Activated naive CD8-positive, alpha-beta T cell (primary cell): ENCODE measurements around the gene B4GALNT1.
A peak's percentile ranks its signal among the peaks of the same experiment; 100 is the strongest.
"Not testable (repeated sequence)": the region's sequence is repeated elsewhere in the genome, so short reads cannot be mapped to it uniquely, and the experiment has no call there.

ENCODE experiments used
- H3K27ac Mint-ChIP-seq: one replicate; pipeline ENCODE4 v1.8.0; 2021; ENCODE audit warnings: mixed read lengths
- H3K27me3 Mint-ChIP-seq: one replicate; pipeline ENCODE4 v1.8.0; 2021; ENCODE audit warnings: mixed read lengths
- H3K36me3 Mint-ChIP-seq: one replicate; pipeline ENCODE4 v1.8.0; 2021; ENCODE audit warnings: mixed read lengths
- H3K4me1 Mint-ChIP-seq: one replicate; pipeline ENCODE4 v1.8.0; 2021; ENCODE audit warnings: low read depth, mixed read lengths
- H3K4me3 Mint-ChIP-seq: one replicate; pipeline ENCODE4 v1.8.0; 2021; ENCODE audit warnings: mild to moderate bottlenecking, mixed read lengths
- H3K9me3 Mint-ChIP-seq: one replicate; pipeline ENCODE4 v1.8.0; 2021; ENCODE audit warnings: low read depth, mixed read lengths

Gene B4GALNT1

DNA sequence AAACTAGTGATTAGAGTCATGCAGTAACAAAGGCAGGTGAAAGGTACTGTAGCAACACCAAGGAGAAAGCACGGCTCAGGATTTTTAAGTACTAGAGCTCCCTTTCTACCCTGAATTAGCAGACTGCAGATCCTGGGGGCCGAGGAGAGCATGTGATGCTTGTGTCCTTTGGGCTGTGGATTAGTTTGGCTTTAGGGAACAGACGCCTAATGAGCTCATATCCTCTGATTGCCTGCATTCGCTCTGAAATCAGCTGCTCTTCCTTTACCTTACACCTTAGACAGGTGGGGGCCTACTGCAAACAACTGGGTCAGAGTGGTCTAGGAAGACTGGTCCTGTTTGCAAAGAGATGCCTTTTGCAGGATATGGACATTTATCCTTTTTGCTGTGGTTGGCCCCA, 39.8 kb downstream of the B4GALNT1 start:
- H3K27ac Mint-ChIP-seq: no peak overlapping the region
- peaks cover 27% of the 10 kb centered on the region for H3K4me1 Mint-ChIP-seq
- no peaks in the 10 kb centered on the region for H3K27me3 Mint-ChIP-seq
- no peaks in the 10 kb centered on the region for H3K36me3 Mint-ChIP-seq
- peak overlapping the region; percentile 86 for H3K4me3 Mint-ChIP-seq
- no peaks in the 10 kb centered on the region for H3K9me3 Mint-ChIP-seq

DNA sequence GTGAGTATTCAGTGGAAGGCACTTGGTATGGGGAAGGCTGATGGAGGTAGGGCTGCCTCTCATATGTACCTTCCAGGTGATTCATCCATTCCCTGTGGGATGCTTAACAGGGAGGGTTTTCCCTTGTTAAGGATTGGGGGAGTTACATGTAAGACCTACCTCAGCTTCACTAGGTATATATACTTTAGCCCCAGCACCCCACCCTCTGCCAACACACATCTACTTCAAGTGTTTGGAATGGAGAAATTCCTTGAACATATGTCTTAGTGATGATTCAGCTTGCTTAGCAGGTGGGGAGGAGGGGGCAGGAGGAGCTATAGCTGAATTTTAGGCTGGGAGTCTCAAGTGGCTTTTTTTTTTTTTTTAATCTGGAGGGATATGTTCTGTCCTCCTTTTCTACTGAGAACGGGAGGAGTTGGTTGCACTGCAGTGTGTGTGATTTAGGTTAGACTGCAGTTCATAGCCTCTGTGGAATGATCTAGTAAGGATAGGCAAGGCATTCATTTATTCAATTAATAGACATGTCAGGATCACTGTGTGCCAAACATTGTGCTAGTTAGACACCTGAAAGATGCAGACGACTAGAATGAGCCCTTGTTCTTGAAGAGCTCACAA, 40.3 kb downstream of the B4GALNT1 start:
- H3K4me3 Mint-ChIP-seq: peak overlapping the region; percentile 86
- H3K27me3 Mint-ChIP-seq: no peaks in the 10 kb centered on the region
- peak overlapping the region; percentile 77 for H3K27ac Mint-ChIP-seq
- H3K36me3 Mint-ChIP-seq: no peaks in the 10 kb centered on the region
- no peaks in the 10 kb centered on the region for H3K9me3 Mint-ChIP-seq
- H3K4me1 Mint-ChIP-seq: peaks cover 27% of the 10 kb centered on the region

DNA sequence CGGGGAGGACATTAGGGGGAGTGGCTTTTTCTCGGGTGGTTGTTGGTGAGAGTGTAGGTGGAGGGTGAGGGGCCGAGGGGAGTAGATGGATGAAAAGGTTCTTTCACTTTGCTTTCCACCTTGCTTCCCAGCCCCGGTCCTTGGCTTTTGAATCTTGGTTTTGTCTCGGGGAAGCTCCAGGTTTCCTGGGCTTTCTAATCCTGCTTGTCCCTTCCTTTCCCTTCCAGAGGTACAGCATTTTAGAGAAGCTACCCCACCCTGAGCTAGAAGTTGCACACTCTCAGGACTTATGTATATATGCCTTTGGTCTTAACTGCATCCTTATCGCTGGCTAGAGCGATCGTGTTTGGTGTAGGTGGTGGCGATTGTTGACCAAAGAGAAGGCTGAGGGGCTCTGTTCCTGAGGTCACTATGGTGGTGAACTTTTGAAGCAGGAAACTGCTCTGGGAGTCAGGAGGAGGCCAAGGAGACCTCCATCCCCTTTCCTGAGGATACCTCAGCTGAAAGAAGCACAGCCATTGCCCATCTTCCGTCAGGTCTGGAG, 41.1 kb downstream of the B4GALNT1 start:
- H3K9me3 Mint-ChIP-seq: no peaks in the 10 kb centered on the region
- peak overlapping the region; percentile 77 for H3K27ac Mint-ChIP-seq
- peaks cover 27% of the 10 kb centered on the region for H3K4me1 Mint-ChIP-seq
- H3K36me3 Mint-ChIP-seq: no peaks in the 10 kb centered on the region
- peak overlapping the region; percentile 86 for H3K4me3 Mint-ChIP-seq
- no peaks in the 10 kb centered on the region for H3K27me3 Mint-ChIP-seq

DNA sequence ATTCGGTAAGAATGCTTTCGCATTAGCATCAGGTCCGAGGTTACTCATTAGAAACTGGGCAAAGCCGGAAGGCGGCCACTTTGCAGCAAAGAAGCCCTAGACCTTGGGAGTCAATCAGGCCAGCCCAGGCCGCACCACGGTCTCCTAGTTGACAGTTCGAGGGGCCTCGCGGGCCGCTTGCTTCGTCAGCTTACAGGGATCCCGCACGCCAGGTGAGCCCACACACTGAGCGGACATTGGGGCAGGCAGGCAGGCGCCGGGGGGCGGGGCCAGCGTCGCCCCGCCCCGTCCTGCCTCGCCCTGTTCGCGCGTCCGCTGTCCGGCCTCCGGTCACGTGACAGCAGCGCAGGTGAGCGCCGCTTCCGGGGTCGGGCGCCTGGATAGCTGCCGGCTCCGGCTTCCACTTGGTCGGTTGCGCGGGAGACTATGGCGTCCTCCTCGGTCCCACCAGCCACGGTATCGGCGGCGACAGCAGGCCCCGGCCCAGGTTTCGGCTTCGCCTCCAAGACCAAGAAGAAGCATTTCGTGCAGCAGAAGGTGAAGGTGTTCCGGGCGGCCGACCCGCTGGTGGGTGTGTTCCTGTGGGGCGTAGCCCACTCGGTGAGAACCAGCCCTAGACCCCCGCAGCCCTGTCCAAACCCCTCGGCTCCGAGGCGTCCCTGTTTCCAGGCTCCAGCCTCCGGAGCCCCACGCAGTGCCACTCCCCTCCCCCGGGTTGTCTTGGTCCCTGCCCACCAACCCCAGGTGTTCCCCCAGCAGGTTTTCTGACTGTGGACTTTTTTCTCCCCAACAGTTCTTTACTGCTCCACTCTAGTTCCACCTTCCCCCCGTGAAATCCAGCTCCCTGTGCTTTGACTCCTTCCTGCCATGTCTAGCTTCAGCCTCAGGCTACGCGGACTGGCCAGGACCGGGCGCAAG, 41.9 kb downstream of the B4GALNT1 start, which contains the start of gene PIP4K2C:
TSS of gene PIP4K2C (plus strand) at position 329 of the 918 bp plus-strand sequence. CDS start at position 427, 98 bp downstream.
- H3K4me3 Mint-ChIP-seq: peak within 1 kb of the TSS; percentile 86
- H3K9me3 Mint-ChIP-seq: no peaks in the 10 kb centered on the region
- H3K27ac Mint-ChIP-seq: peak within 1 kb of the TSS; percentile 82
- peaks cover 27% of the 10 kb centered on the region for H3K4me1 Mint-ChIP-seq
- H3K36me3 Mint-ChIP-seq: no peaks in the 10 kb centered on the region
- H3K27me3 Mint-ChIP-seq: no peaks in the 10 kb centered on the region

DNA sequence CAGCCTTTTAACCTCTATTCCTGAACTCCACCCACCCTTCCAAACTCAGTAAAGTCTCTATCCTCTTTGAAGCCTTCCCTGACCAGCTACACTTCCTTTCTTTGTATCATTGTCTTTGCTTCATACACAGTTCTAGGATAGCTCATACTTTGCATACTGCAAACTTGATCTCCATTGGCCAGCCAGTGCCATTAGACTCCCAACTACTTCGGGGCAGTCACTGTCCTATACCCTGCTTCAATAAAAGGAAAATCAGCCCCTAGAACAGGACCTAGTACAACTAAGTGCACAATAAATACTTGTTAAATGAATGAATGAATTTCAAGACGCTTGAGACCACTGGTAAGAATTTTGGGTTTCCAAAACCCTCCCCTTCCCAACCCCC, 42.5 kb downstream of the B4GALNT1 start:
- H3K4me3 Mint-ChIP-seq: peak overlapping the region; percentile 86
- H3K27ac Mint-ChIP-seq: peak overlapping the region; percentile 82
- H3K36me3 Mint-ChIP-seq: no peaks in the 10 kb centered on the region
- H3K9me3 Mint-ChIP-seq: no peaks in the 10 kb centered on the region
- peaks cover 27% of the 10 kb centered on the region for H3K4me1 Mint-ChIP-seq
- H3K27me3 Mint-ChIP-seq: no peaks in the 10 kb centered on the region

DNA sequence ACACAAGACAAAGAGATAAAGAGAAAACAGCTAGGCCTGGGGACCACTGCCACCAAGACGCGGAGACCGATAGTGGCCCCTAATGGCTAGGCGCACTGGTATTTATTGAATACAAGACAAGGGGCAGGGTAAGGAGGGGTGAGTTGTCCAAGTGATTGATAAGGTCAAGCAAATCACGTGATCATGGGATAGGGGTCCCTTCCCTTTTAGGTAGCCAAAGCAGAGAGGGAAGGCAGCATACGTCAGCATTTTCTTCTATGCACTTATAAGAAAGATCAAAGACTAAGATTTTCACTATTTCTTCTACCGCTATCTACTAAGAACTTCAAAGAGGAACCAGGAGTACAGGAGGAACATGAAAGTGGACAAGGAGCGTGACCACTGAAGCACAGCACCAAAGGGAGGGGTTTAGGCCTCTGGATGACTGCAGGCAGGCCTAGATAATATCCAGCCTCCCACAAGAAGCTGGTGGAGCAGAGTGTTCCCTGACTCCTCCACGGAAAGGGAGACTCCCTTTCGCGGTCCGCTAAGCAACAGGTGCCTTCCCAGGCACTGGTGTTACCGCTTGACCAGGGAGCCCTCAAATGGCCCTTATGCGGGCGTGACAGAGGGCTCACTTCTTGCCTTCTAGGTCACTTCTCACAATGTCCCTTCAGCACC, 43.9 kb downstream of the B4GALNT1 start:
- H3K9me3 Mint-ChIP-seq, H3K27ac Mint-ChIP-seq, H3K36me3 Mint-ChIP-seq, H3K4me3 Mint-ChIP-seq, H3K27me3 Mint-ChIP-seq: not testable (repeated sequence)
- H3K4me1 Mint-ChIP-seq: peaks cover 27% of the 10 kb centered on the region

DNA sequence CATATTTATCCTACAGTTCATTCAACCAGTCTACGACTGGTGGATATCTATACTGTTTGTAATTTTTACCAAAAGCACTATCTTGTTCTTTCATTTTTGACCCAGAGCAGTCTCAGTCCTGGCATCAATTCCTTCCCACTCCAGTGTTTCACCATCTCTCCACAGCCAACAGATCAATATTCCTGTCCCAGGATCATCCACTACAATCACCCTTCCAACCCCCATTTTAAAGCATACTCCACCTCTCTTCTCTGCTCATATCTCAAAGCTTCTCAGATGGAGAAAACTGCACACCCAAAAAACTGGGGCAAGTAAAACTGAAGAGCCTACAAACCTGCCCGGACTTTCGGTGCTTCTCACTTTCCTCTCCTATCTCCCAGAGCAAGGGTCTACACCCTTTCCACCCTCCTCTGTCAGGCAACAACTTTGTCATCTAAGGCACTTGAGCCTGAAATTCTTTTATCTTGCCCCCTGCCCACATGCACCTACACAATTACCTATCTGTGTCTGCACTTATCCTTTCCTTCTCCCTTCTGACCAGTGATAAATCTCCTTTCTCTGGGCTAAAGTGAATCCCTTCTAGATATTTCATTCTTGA, 46.1 kb downstream of the B4GALNT1 start:
- peaks cover 2% of the 10 kb centered on the region for H3K27me3 Mint-ChIP-seq
- no peak overlapping the region for H3K27ac Mint-ChIP-seq
- peaks cover 11% of the 10 kb centered on the region for H3K4me1 Mint-ChIP-seq
- no peak overlapping the region for H3K4me3 Mint-ChIP-seq
- no peaks in the 10 kb centered on the region for H3K9me3 Mint-ChIP-seq
- H3K36me3 Mint-ChIP-seq: no peaks in the 10 kb centered on the region

DNA sequence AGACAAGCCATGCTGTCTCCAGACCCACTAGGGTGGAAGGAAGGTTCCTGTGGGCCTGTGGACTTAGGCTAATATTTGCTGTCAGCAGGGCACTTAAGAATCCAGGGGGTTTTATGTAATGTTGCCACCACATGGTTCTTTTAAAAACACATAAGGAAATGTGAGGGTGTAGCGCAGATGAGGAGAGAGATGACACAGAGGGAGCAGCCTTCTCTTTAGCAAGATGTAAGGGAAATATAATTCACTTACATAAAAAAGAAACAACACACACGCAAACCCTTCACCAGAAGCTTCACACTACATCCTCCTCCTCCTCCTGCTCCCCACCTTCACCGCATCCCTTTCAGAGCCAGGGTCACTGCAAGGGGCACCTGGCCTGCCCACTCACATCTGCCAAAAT, 46.9 kb downstream of the B4GALNT1 start:
- H3K4me1 Mint-ChIP-seq: peaks cover 6% of the 10 kb centered on the region
- H3K27ac Mint-ChIP-seq: no peak overlapping the region
- H3K4me3 Mint-ChIP-seq: no peak overlapping the region
- H3K36me3 Mint-ChIP-seq: no peaks in the 10 kb centered on the region
- H3K9me3 Mint-ChIP-seq: no peaks in the 10 kb centered on the region
- H3K27me3 Mint-ChIP-seq: peaks cover 2% of the 10 kb centered on the region

DNA sequence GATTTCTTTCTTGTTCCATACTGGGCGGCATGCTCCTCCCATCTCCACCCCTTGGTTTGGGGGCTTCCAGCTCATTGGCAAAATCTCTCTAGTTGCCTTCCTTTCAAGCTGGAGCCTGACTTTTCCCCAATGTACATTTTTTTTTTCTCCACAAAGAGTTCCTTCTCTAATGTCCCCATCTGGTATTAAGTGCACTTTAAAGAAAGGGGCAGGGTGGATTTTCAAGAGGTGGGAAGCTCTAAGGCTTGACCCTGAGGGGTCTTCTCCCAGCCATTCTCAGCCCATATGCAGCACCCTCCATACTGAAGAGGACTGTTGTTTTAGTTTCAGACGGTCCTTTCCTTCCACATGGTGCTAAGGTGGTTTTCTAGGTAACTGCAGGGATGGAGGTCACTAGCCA, 47.8 kb downstream of the B4GALNT1 start:
- no peaks in the 10 kb centered on the region for H3K9me3 Mint-ChIP-seq
- no peak overlapping the region for H3K4me3 Mint-ChIP-seq
- H3K4me1 Mint-ChIP-seq: no peaks in the 10 kb centered on the region
- no peak overlapping the region for H3K27ac Mint-ChIP-seq
- H3K27me3 Mint-ChIP-seq: peaks cover 2% of the 10 kb centered on the region
- H3K36me3 Mint-ChIP-seq: no peaks in the 10 kb centered on the region

DNA sequence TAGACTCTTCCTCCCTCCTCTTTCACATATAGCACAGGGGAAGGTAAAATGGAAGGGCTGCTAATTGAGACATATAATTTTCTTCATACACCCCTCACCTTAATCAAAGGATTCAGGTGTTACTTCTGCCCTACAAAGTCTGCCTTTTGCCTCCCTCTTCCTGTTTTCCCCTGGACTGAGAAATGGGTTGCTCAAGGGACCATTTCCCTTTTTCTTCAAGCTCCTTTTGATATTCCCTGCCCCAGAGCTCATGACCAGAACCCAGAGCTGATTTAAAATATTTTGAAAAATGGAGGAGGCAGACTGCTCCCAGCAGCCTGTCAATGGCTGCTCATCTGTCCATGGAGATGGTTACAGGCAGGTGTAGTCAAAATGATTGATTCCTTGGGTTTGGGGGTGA, 48.3 kb downstream of the B4GALNT1 start:
- Mint-ChIP-seq H3K27me3 (peaks cover 2% of the 10 kb centered on the region), H3K36me3 (no peaks in the 10 kb centered on the region), H3K9me3 (no peaks in the 10 kb centered on the region), H3K27ac (no peak overlapping the region), H3K4me3 (no peak overlapping the region), H3K4me1 (no peaks in the 10 kb centered on the region)

DNA sequence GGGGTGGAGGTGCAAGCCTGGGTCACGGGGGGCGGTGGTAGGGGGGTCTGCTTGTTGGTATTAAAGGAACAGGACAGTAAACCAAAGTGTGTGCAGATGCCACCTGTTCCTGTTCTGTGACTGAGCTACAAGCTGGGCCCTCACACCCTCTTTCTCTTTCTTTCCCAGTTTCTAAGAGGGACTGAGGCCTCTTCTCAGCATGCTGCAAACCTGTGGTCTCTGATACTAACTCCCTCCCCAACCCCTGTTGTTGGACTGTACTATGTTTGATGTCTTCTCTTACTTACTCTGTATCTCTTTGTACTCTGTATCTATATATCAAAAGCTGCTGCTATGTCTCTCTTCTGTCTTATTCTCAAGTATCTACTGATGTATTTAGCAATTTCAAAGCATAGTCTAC, 49.0 kb downstream of the B4GALNT1 start:
- Mint-ChIP-seq H3K4me3 (no peak overlapping the region), H3K4me1 (no peaks in the 10 kb centered on the region), H3K27me3 (peaks cover 2% of the 10 kb centered on the region), H3K9me3 (no peaks in the 10 kb centered on the region), H3K36me3 (no peaks in the 10 kb centered on the region), H3K27ac (no peak overlapping the region)

DNA sequence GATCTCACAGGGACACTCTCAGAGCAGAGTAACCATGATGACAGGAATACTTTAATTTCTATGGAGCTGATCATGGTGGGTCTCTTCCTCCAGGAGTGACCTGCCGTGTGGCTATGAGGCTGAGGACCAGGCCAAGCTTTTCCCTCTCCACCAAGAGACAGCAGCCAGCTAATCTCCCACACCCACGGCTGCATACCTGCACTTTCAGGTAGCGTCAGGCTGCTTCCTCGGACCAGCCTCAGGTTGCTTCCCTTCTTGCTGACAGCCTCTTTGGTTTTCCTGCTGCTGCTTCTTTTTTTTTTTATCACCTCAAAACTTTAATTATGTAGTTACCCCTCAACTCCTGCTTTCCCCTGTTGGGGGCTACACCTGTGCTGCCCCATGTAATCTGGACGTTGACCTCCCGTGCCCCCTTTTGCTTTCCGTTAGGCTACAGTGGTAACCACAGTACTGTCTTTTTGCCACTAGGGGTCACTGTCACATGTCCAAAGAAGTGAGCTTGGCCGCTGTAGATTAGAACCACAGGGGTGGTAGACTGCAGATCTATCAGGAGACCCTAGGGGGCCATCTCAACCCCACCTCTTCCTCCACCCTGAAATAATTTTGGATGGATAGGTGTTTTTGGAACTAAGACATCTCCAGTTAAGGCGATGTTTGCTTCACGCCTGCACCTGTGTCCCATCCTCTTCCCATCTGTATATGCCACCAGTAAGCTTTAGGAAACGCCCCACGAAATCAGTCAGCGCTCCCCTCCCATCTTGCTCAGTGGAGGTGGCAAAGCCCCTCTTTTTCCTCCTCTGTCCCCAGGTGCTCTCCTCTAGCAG, 49.8 kb downstream of the B4GALNT1 start:
- Mint-ChIP-seq H3K9me3 (no peaks in the 10 kb centered on the region), H3K4me3 (no peak overlapping the region), H3K36me3 (no peaks in the 10 kb centered on the region), H3K27ac (no peak overlapping the region), H3K4me1 (no peaks in the 10 kb centered on the region), H3K27me3 (peaks cover 2% of the 10 kb centered on the region)

DNA sequence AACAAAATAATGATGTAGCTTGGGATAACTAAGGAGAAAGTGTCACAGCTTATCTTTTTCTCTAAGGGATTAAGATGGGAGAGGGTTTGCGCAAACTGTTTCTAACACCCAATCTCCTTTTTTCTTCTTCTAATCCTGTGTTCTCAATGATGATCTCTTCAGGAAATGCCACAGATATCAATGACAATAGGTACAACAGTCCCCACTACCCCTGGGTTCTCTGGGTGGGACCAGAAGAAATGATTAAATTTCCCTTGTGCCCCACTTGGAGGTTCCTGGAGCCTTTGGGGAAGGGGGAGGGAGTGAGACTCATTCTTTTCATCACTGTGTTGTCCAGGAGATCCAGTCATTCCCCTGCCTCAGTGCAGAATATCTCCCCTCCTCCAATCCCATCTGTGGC, 50.6 kb downstream of the B4GALNT1 start:
- Mint-ChIP-seq H3K9me3 (no peaks in the 10 kb centered on the region), H3K36me3 (no peaks in the 10 kb centered on the region), H3K27me3 (peaks cover 2% of the 10 kb centered on the region), H3K27ac (no peak overlapping the region), H3K4me3 (no peak overlapping the region), H3K4me1 (no peaks in the 10 kb centered on the region)

DNA sequence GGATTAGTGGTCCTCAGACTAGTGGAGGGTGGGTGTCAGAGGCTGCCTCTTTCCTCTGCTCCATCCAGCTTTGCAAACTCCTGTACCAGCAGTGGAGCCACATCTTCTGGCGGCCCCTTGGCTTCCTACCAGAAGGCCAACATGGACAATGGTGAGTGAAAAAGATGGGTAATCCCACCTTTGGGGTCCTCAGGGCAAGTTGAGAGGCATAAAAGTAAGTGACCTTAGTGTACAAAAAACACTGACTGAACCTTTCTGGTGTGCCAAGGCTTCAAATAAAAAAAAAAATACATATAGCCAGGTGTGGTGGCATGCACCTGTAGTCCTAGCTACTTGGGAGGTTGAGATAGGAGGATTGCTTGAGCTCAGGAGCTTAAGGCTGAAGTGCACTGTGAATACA, 51.2 kb downstream of the B4GALNT1 start:
- Mint-ChIP-seq H3K4me3 (no peak overlapping the region), H3K9me3 (no peaks in the 10 kb centered on the region), H3K27me3 (peaks cover 2% of the 10 kb centered on the region), H3K4me1 (no peaks in the 10 kb centered on the region), H3K27ac (no peak overlapping the region), H3K36me3 (no peaks in the 10 kb centered on the region)
